Ishikawa (cell line): ENCODE measurements around the gene ZNF319.

Experiments used
- CEBPB ChIP-seq: IDR thresholded peaks from 2 replicates; pipeline ENCODE4 v1.6.1; 2012
- CREB1 ChIP-seq: IDR thresholded peaks from 2 replicates; pipeline ENCODE4 v1.6.1; 2012; ENCODE audit warnings: low read depth
- EGR1 ChIP-seq: IDR thresholded peaks from 2 replicates; pipeline ENCODE4 v1.6.1; 2012
- EP300 ChIP-seq: IDR thresholded peaks from 2 replicates; pipeline ENCODE4 v1.6.1; 2012; ENCODE audit warnings: borderline replicate concordance
- FOXM1 ChIP-seq: IDR thresholded peaks from 2 replicates; pipeline ENCODE4 v1.6.1; 2012; ENCODE audit warnings: low read depth, borderline replicate concordance
- NFIC ChIP-seq: IDR thresholded peaks from 2 replicates; pipeline ENCODE4 v1.6.1; 2012
- RAD21 ChIP-seq: IDR thresholded peaks from 2 replicates; pipeline ENCODE4 v1.6.1; 2012; ENCODE audit warnings: low read depth
- TAF1 ChIP-seq: IDR thresholded peaks from 2 replicates; pipeline ENCODE4 v1.6.1; 2012; ENCODE audit warnings: low read depth, mild to moderate bottlenecking
- TCF12 ChIP-seq: IDR thresholded peaks from 2 replicates; pipeline ENCODE4 v1.6.1; 2012; ENCODE audit warnings: low read depth
- TEAD4 ChIP-seq: IDR thresholded peaks from 2 replicates; pipeline ENCODE4 v1.6.1; 2012
- YY1 ChIP-seq: IDR thresholded peaks from 2 replicates; pipeline ENCODE4 v1.6.1; 2012; ENCODE audit warnings: low read depth
- ZBTB7A ChIP-seq: IDR thresholded peaks from 2 replicates; pipeline ENCODE4 v1.6.1; 2012; ENCODE audit warnings: low read depth
- TF ChIP-seq, protein P1 (sequence below): IDR thresholded peaks from 2 replicates; pipeline ENCODE4 v1.6.1; 2012; ENCODE audit warnings: low read depth, mild to moderate bottlenecking
- TF ChIP-seq, protein P2 (sequence below): IDR thresholded peaks from 2 replicates; pipeline ENCODE4 v1.6.1; 2012
- TF ChIP-seq, protein P3 (sequence below): IDR thresholded peaks from 2 replicates; pipeline ENCODE4 v1.6.1; 2012

The ZNF319 gene

DNA sequence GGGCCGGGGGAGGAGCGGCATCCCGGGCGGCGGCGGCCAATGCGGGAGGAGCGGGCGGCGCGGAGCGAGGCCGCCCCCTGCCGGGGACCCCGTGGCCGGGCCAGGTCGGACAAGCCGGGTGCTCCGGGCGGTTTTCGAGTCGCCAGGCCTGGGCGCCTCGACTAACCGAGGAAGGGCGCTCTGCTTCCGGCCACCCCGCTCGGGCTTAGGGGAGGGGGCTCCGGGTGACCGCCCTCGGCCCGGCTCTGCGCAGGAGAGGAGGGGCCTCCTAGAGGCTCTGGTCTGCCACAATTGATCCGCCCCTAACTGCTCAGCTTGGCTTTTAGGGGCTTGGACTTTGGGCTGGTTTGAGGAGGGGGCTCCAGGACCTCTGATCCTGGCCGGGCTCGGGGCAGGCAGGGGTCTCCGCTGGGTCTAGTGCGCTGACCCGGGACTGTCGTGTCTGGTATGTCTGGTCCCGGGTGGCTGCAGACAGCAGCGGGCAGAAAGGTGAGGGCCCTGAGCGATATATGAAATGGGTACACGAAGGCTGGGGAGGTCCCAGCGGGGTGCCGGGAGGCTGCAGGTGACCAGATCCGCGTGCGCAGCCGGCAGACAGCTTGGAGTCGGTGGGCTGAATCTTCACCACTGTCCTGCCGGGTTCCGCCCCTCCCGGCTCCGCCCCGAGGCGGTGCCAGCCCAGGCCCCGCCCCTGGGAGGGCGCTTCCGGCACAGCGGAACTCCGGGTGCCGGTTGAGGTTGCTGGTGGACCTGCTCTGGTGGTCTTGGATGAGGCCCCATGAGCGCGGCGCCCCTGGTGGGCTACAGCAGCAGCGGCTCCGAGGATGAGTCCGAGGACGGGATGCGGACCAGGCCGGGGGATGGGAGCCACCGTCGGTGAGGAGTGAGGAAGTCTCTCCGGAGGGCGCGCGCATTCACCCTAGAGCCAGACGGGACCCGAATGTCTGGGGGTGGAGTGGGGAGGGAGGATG lies 519 bp upstream of the ZNF319 start, which contains the start of gene USB1:
Gene USB1, plus strand, starts transcription at position 702 of the 971 bp plus-strand sequence. Its CDS starts 77 bp downstream, at position 779.
- TF ChIP-seq TCF12 (no peak), CREB1 (no peak), CEBPB (no peak), ZBTB7A (peak; percentile 94), EP300 (no peak), FOXM1 (no peak), EGR1 (no peak), TEAD4 (no peak), NFIC (no peak), RAD21 (peak; percentile 60; the same call in 1 of the 2 replicates), TAF1 (peak; percentile 50; the same call in 1 of the 2 replicates), YY1 (no peak)
- TF ChIP-seq, protein P1, sequence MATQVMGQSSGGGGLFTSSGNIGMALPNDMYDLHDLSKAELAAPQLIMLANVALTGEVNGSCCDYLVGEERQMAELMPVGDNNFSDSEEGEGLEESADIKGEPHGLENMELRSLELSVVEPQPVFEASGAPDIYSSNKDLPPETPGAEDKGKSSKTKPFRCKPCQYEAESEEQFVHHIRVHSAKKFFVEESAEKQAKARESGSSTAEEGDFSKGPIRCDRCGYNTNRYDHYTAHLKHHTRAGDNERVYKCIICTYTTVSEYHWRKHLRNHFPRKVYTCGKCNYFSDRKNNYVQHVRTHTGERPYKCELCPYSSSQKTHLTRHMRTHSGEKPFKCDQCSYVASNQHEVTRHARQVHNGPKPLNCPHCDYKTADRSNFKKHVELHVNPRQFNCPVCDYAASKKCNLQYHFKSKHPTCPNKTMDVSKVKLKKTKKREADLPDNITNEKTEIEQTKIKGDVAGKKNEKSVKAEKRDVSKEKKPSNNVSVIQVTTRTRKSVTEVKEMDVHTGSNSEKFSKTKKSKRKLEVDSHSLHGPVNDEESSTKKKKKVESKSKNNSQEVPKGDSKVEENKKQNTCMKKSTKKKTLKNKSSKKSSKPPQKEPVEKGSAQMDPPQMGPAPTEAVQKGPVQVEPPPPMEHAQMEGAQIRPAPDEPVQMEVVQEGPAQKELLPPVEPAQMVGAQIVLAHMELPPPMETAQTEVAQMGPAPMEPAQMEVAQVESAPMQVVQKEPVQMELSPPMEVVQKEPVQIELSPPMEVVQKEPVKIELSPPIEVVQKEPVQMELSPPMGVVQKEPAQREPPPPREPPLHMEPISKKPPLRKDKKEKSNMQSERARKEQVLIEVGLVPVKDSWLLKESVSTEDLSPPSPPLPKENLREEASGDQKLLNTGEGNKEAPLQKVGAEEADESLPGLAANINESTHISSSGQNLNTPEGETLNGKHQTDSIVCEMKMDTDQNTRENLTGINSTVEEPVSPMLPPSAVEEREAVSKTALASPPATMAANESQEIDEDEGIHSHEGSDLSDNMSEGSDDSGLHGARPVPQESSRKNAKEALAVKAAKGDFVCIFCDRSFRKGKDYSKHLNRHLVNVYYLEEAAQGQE, result no peak
- TF ChIP-seq, protein P2, sequence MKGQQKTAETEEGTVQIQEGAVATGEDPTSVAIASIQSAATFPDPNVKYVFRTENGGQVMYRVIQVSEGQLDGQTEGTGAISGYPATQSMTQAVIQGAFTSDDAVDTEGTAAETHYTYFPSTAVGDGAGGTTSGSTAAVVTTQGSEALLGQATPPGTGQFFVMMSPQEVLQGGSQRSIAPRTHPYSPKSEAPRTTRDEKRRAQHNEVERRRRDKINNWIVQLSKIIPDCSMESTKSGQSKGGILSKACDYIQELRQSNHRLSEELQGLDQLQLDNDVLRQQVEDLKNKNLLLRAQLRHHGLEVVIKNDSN, result no peak; the same call in 1 of the 2 replicates
- TF ChIP-seq, protein P3, sequence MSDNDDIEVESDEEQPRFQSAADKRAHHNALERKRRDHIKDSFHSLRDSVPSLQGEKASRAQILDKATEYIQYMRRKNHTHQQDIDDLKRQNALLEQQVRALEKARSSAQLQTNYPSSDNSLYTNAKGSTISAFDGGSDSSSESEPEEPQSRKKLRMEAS, result peak; percentile 63

DNA sequence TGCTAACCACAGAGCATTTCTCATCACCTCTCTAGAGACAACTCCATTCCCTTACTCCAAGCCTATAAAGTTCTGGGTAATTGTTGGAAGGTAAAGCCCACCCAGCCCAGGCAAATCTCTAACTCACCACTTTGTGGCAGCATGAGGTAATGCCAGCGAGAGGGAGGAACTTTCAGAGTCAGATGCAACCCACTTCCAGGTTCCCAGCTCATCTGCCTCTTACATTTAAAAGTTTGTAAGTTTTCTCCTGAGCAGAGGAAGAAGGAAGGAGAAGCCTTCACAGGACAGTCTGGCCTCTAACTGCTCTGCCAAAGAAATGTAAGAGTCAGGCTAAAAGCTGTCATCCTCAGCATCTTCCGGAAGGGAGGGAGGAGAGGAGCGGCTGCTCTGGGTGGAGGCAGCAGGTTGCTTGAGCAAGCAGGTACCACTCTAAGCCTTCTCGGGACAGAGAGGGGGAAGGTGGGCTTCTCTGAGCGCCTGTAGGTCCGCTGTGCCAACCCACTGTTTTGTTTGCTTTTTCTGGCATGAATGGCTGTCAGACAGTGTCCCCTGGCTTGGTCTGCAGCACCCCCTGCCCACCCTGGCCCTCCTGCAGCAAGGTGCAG lies 1.0 kb downstream of the ZNF319 start:
- TF ChIP-seq YY1 (no peak), EP300 (no peak), NFIC (no peak), RAD21 (no peak), TAF1 (no peak), ZBTB7A (no peak), EGR1 (no peak), FOXM1 (no peak), TEAD4 (no peak), CREB1 (no peak), TCF12 (no peak), CEBPB (no peak)
- TF ChIP-seq, protein P1, result no peak
- TF ChIP-seq, protein P2, result no peak
- TF ChIP-seq, protein P3, result no peak

DNA sequence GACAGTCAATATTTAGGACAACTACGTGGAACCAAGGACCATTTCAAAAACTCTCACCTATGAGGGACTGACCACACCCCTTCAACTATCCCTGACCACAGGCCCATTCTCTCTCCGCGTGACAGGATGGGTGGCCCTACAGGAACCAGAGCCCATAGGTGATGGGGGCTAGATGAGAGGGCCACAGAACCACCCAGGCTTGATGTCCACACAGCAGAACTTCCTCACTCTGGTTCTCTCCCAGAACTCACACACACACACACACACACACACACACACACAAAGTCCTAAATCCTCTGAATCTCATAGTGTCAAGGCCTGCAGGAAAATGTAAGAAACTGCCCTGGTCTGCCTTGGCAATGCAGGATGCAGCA lies 1.5 kb downstream of the ZNF319 start:
- TF ChIP-seq FOXM1 (no peak), CEBPB (no peak), NFIC (no peak), TCF12 (no peak), EGR1 (no peak)

DNA sequence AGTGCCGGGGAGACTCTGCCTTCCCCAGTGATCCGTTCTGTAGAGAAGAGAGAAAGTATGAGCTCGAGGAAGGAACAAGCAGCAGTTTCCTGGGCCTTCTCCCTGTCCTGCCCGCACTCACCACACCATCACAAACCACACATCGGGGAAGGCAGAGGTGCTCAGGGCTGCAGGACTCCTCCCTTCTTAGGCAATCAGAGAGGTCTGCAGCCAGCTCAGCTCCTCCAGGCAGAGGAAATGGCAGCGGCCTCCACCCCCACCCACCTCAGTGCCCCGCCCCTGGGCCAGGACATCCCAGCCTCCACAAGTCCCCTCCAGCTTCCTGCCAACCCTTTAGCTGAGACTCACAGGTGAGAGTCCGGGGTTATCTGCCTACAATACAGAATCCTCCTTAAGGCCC lies 2.0 kb downstream of the ZNF319 start:
- TF ChIP-seq FOXM1 (no peak), TEAD4 (no peak), ZBTB7A (no peak), EP300 (no peak), CREB1 (no peak), TCF12 (no peak), RAD21 (no peak)
- TF ChIP-seq, protein P3, result no peak
- TF ChIP-seq, protein P2, result no peak
